Nephron progenitor cell (in vitro differentiated cells): ENCODE measurements around the gene RMND5A.

ENCODE experiments used
- DNase-seq: peaks from one replicate; pipeline ENCODE4 v3.0.0; 2021
- H3K27ac Mint-ChIP-seq: 2 replicates; pipeline ENCODE4 v1.8.0; 2021; ENCODE audit warnings: mild to moderate bottlenecking, moderate library complexity, mixed read lengths
- H3K27me3 Mint-ChIP-seq: 2 replicates; pipeline ENCODE4 v1.8.0; 2021; ENCODE audit warnings: mild to moderate bottlenecking, low read depth, mixed read lengths; ENCODE audit not compliant: poor library complexity
- H3K36me3 Mint-ChIP-seq: 2 replicates; pipeline ENCODE4 v1.8.0; 2021; ENCODE audit warnings: low read depth, mixed read lengths
- H3K4me1 Mint-ChIP-seq: 2 replicates; pipeline ENCODE4 v1.8.0; 2021; ENCODE audit warnings: mixed read lengths
- H3K4me3 Mint-ChIP-seq: 2 replicates; pipeline ENCODE4 v1.8.0; 2021; ENCODE audit warnings: mild to moderate bottlenecking, moderate library complexity, mixed read lengths
- H3K9me3 Mint-ChIP-seq: 2 replicates; pipeline ENCODE4 v1.8.0; 2021; ENCODE audit warnings: mild to moderate bottlenecking, moderate library complexity, mixed read lengths
- CTCF ChIP-seq: fragments of 200-600 bp; sonication (generic); IDR thresholded peaks from 2 replicates; pipeline ENCODE4 v1.5.0; 2021; ENCODE audit warnings: antibody characterized with exemption

RMND5A gene

GRCh38 chr2:86781363-86781762, 61.3 kb downstream of the RMND5A start:
- Mint-ChIP-seq H3K27ac (no peak overlapping the region), H3K4me1 (no peaks in the 10 kb centered on the region), H3K27me3 (peaks cover 32% of the 10 kb centered on the region), H3K9me3 (no peaks in the 10 kb centered on the region), H3K4me3 (no peak overlapping the region), H3K36me3 (no peaks in the 10 kb centered on the region)
- DNase-seq = no peak
- no peak for TF ChIP-seq CTCF

GRCh38 chr2:86782748-86783147, 62.7 kb downstream of the RMND5A start:
- no peak overlapping the region for H3K27ac Mint-ChIP-seq
- peaks cover 4% of the 10 kb centered on the region for H3K4me1 Mint-ChIP-seq
- no peaks in the 10 kb centered on the region for H3K36me3 Mint-ChIP-seq
- peaks cover 46% of the 10 kb centered on the region for H3K27me3 Mint-ChIP-seq
- no peak overlapping the region for H3K4me3 Mint-ChIP-seq
- TF ChIP-seq CTCF = no peak
- DNase-seq = no peak
- H3K9me3 Mint-ChIP-seq = no peaks in the 10 kb centered on the region

GRCh38 chr2:86783615-86784339, 63.7 kb downstream of the RMND5A start:
- no peaks in the 10 kb centered on the region for H3K36me3 Mint-ChIP-seq
- TF ChIP-seq CTCF = no peak
- peaks cover 6% of the 10 kb centered on the region for H3K4me1 Mint-ChIP-seq

GRCh38 chr2:86785456-86785855, 65.4 kb downstream of the RMND5A start:
- TF ChIP-seq CTCF = no peak
- Mint-ChIP-seq H3K27me3 (peaks cover 69% of the 10 kb centered on the region), H3K36me3 (no peaks in the 10 kb centered on the region), H3K9me3 (no peaks in the 10 kb centered on the region), H3K27ac (no peak overlapping the region), H3K4me1 (peaks cover 6% of the 10 kb centered on the region), H3K4me3 (no peak overlapping the region)
- no peak for DNase-seq

More at GRCh38 chr2:86783615-86784339, 63.7 kb downstream of the RMND5A start:
- H3K9me3 Mint-ChIP-seq = no peaks in the 10 kb centered on the region
- H3K27ac Mint-ChIP-seq = no peak overlapping the region
- H3K4me3 Mint-ChIP-seq = no peak overlapping the region
- DNase-seq = no peak
- H3K27me3 Mint-ChIP-seq = peaks cover 56% of the 10 kb centered on the region

- Mint-ChIP-seq H3K4me1 (peaks cover 10% of the 10 kb centered on the region), H3K27ac (no peak overlapping the region), H3K36me3 (no peaks in the 10 kb centered on the region), H3K4me3 (no peak overlapping the region), H3K27me3 (peaks cover 75% of the 10 kb centered on the region), H3K9me3 (no peaks in the 10 kb centered on the region)
- TF ChIP-seq CTCF = no peak
- DNase-seq = no peak
These were observed 66.0 kb downstream of the RMND5A start for GRCh38 chr2:86786001-86786536.

- Mint-ChIP-seq H3K27me3 (peaks cover 83% of the 10 kb centered on the region), H3K27ac (no peak overlapping the region), H3K36me3 (no peaks in the 10 kb centered on the region), H3K4me3 (peak overlapping the region; percentile 54), H3K9me3 (no peaks in the 10 kb centered on the region), H3K4me1 (peaks cover 21% of the 10 kb centered on the region)
- no peak for DNase-seq
- no peak for TF ChIP-seq CTCF
These were observed 67.6 kb downstream of the RMND5A start for GRCh38 chr2:86787736-86788135.
